DMS 273 (cell line): ENCODE results near the gene DPP6.
A peak's percentile ranks its signal among the peaks of the same experiment; 100 is the strongest.

Experiments
- DNase-seq: peaks from one replicate; lab custom pipeline; 2025; ENCODE audit not compliant: unreplicated experiment; lab: John Stamatoyannopoulos, UW

The DPP6 gene

GRCh38 chr7:154867068-154867467 lies 814.9 kb downstream of the DPP6 start:
- no peak for DNase-seq

GRCh38 chr7:154868921-154869320 lies 816.7 kb downstream of the DPP6 start:
- DNase-seq: no peak

GRCh38 chr7:154869436-154869835 lies 817.2 kb downstream of the DPP6 start:
- no peak for DNase-seq

- peak; percentile 14 for DNase-seq
Observed at GRCh38 chr7:154871507-154871906, 819.3 kb downstream of the DPP6 start.

- DNase-seq: no peak
Observed at GRCh38 chr7:154871928-154872750, 819.9 kb downstream of the DPP6 start.

GRCh38 chr7:154872811-154873499 lies 820.8 kb downstream of the DPP6 start:
- no peak for DNase-seq

- DNase-seq: no peak
Observed at GRCh38 chr7:154873500-154874121, 821.4 kb downstream of the DPP6 start.

GRCh38 chr7:154874409-154875113 lies 822.4 kb downstream of the DPP6 start:
- no peak for DNase-seq

- no peak for DNase-seq
Observed at GRCh38 chr7:154875297-154875696, 823.1 kb downstream of the DPP6 start.

GRCh38 chr7:154876516-154876915 lies 824.3 kb downstream of the DPP6 start:
- no peak for DNase-seq

- DNase-seq: no peak
Observed at GRCh38 chr7:154877031-154877430, 824.8 kb downstream of the DPP6 start.

GRCh38 chr7:154879629-154880028 lies 827.4 kb downstream of the DPP6 start:
- no peak for DNase-seq

- no peak for DNase-seq
Observed at GRCh38 chr7:154880513-154880912, 828.3 kb downstream of the DPP6 start.

- DNase-seq: peak; percentile 26
Observed at GRCh38 chr7:154881026-154881425, 828.8 kb downstream of the DPP6 start.

GRCh38 chr7:154881526-154881925 lies 829.3 kb downstream of the DPP6 start:
- no peak for DNase-seq

GRCh38 chr7:154882931-154883474 lies 830.8 kb downstream of the DPP6 start:
- DNase-seq: no peak

- no peak for DNase-seq
Observed at GRCh38 chr7:154884348-154884920, 832.2 kb downstream of the DPP6 start.

- no peak for DNase-seq
Observed at GRCh38 chr7:154886591-154886990, 834.4 kb downstream of the DPP6 start.

- DNase-seq: no peak
Observed at GRCh38 chr7:154888690-154889089, 836.5 kb downstream of the DPP6 start.

GRCh38 chr7:154892459-154892858 lies 840.3 kb downstream of the DPP6 start:
- DNase-seq: no peak

GRCh38 chr7:154896076-154896475 lies 843.9 kb downstream of the DPP6 start:
- no peak for DNase-seq
